ENCODE data around the gene TBC1D8.
A peak's percentile ranks its signal among the peaks of the same experiment; 100 is the strongest.

DNA sequence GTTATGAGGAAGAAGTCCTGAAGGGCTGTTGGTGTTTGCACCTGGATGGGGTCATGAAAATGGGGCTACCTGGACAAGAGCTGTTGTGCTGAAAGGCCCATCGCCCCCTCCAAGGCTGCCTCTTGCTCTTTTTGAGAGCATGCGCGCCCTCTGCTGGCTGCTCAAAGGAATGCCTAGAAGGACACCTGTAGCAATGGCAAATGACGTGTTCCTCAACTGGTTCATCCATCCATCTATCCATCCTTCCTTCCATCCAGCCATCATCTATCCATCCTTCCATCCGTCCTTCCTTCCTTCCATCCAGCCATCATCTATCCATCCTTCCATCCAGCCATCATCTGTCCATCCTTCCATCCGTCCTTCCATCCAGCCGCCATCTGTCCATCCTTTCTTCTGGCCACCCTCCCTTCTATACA lies 166.3 kb downstream of the TBC1D8 start:
- TF ChIP-seq, protein P1, sequence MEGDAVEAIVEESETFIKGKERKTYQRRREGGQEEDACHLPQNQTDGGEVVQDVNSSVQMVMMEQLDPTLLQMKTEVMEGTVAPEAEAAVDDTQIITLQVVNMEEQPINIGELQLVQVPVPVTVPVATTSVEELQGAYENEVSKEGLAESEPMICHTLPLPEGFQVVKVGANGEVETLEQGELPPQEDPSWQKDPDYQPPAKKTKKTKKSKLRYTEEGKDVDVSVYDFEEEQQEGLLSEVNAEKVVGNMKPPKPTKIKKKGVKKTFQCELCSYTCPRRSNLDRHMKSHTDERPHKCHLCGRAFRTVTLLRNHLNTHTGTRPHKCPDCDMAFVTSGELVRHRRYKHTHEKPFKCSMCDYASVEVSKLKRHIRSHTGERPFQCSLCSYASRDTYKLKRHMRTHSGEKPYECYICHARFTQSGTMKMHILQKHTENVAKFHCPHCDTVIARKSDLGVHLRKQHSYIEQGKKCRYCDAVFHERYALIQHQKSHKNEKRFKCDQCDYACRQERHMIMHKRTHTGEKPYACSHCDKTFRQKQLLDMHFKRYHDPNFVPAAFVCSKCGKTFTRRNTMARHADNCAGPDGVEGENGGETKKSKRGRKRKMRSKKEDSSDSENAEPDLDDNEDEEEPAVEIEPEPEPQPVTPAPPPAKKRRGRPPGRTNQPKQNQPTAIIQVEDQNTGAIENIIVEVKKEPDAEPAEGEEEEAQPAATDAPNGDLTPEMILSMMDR (IDR thresholded peaks at IDR 0.05), result peak; percentile 84 to 91 (median 88)
- TF ChIP-seq POLR2A (IDR thresholded peaks at IDR 0.05), result no peak

All from esophagus squamous epithelium (tissue), 4 donors.